ENCODE results near the gene MTCH2.

The MTCH2 gene

GRCh38 chr11:47587723-47588326 lies 54.5 kb downstream of the MTCH2 start:
- Histone ChIP-seq H3K27me3 (ENCODE audit: low read depth, low read length) (no peaks in the 10 kb centered on the region), H3K4me1 (ENCODE audit: low read length) (no peaks in the 10 kb centered on the region), H3K27ac (ENCODE audit: low read length) (no peak overlapping the region), H3K9me3 (ENCODE audit: insufficient read depth, low read length) (no peaks in the 10 kb centered on the region), H3K4me3 (ENCODE audit: low read length) (no peak overlapping the region), H3K9ac (ENCODE audit: low read length) (no peak overlapping the region), H2AFZ (ENCODE audit: low read depth, low read length) (no peak overlapping the region), H4K20me1 (ENCODE audit: insufficient read depth, low read length) (no peaks in the 10 kb centered on the region), H3K4me2 (ENCODE audit: low read length) (no peak overlapping the region), H3K79me2 (ENCODE audit: low read length) (no peaks in the 10 kb centered on the region), H3K36me3 (replicated peaks; ENCODE audit: low read depth, low read length) (peaks cover 16% of the 10 kb centered on the region)
- TF ChIP-seq CTCF (IDR thresholded peaks at IDR 0.05; ENCODE audit: low read depth, low read length): no peak
- TF ChIP-seq EZH2phosphoT487 (IDR thresholded peaks at IDR 0.05; ENCODE audit: low read depth): no peak

GRCh38 chr11:47587039-47587716 lies 55.2 kb downstream of the MTCH2 start:
- H3K9ac ChIP-seq (ENCODE audit: low read length): no peak overlapping the region
- no peaks in the 10 kb centered on the region for H3K79me2 ChIP-seq (ENCODE audit: low read length)
- no peak for TF ChIP-seq CTCF (IDR thresholded peaks at IDR 0.05; ENCODE audit: low read depth, low read length)
- no peak for TF ChIP-seq EZH2phosphoT487 (IDR thresholded peaks at IDR 0.05; ENCODE audit: low read depth)
- H3K27me3 ChIP-seq (ENCODE audit: low read depth, low read length): no peaks in the 10 kb centered on the region
- H3K4me3 ChIP-seq (ENCODE audit: low read length): no peak overlapping the region
- H3K27ac ChIP-seq (ENCODE audit: low read length): no peak overlapping the region
- no peaks in the 10 kb centered on the region for H3K9me3 ChIP-seq (ENCODE audit: insufficient read depth, low read length)
- H2AFZ ChIP-seq (ENCODE audit: low read depth, low read length): no peak overlapping the region
- H4K20me1 ChIP-seq (ENCODE audit: insufficient read depth, low read length): no peaks in the 10 kb centered on the region
- H3K4me2 ChIP-seq (ENCODE audit: low read length): no peak overlapping the region
- peaks cover 20% of the 10 kb centered on the region for H3K36me3 ChIP-seq (replicated peaks; ENCODE audit: low read depth, low read length)
- H3K4me1 ChIP-seq (ENCODE audit: low read length): no peaks in the 10 kb centered on the region

GRCh38 chr11:47586098-47586855 lies 56.1 kb downstream of the MTCH2 start, which contains the start of gene FAM180B:
Gene FAM180B, plus strand, starts transcription at chr11:47586678. Its CDS starts 91 bp downstream, at chr11:47586769.
- no peak within 1 kb of the TSS for H3K4me2 ChIP-seq (ENCODE audit: low read length)
- H4K20me1 ChIP-seq (ENCODE audit: insufficient read depth, low read length): no peaks in the 10 kb centered on the region
- TF ChIP-seq CTCF (IDR thresholded peaks at IDR 0.05; ENCODE audit: low read depth, low read length) (no peak), EZH2phosphoT487 (IDR thresholded peaks at IDR 0.05; ENCODE audit: low read depth) (no peak)
- no peak within 1 kb of the TSS for H3K4me3 ChIP-seq (ENCODE audit: low read length)
- H3K9me3 ChIP-seq (ENCODE audit: insufficient read depth, low read length): no peaks in the 10 kb centered on the region
- H3K9ac ChIP-seq (ENCODE audit: low read length): no peak within 1 kb of the TSS
- no peaks in the 10 kb centered on the region for H3K4me1 ChIP-seq (ENCODE audit: low read length)
- no peak within 1 kb of the TSS for H2AFZ ChIP-seq (ENCODE audit: low read depth, low read length)
- H3K79me2 ChIP-seq (ENCODE audit: low read length): no peaks in the 10 kb centered on the region
- H3K27ac ChIP-seq (ENCODE audit: low read length): no peak within 1 kb of the TSS
- H3K27me3 ChIP-seq (ENCODE audit: low read depth, low read length): no peaks in the 10 kb centered on the region
- H3K36me3 ChIP-seq (replicated peaks; ENCODE audit: low read depth, low read length): peaks cover 29% of the 10 kb centered on the region

GRCh38 chr11:47583844-47584243 lies 58.5 kb downstream of the MTCH2 start:
- H3K9ac ChIP-seq (ENCODE audit: low read length): no peak overlapping the region
- H3K79me2 ChIP-seq (ENCODE audit: low read length): peaks cover 21% of the 10 kb centered on the region
- H3K36me3 ChIP-seq (replicated peaks; ENCODE audit: low read depth, low read length): peaks cover 37% of the 10 kb centered on the region

More at GRCh38 chr11:47583844-47584243, 58.5 kb downstream of the MTCH2 start:
- H4K20me1 ChIP-seq (ENCODE audit: insufficient read depth, low read length): no peaks in the 10 kb centered on the region
- no peak overlapping the region for H3K4me3 ChIP-seq (ENCODE audit: low read length)
- no peaks in the 10 kb centered on the region for H3K27me3 ChIP-seq (ENCODE audit: low read depth, low read length)
- TF ChIP-seq CTCF (IDR thresholded peaks at IDR 0.05; ENCODE audit: low read depth, low read length) (no peak), EZH2phosphoT487 (IDR thresholded peaks at IDR 0.05; ENCODE audit: low read depth) (no peak)
- no peak overlapping the region for H3K27ac ChIP-seq (ENCODE audit: low read length)
- no peak overlapping the region for H2AFZ ChIP-seq (ENCODE audit: low read depth, low read length)
- no peaks in the 10 kb centered on the region for H3K9me3 ChIP-seq (ENCODE audit: insufficient read depth, low read length)
- no peak overlapping the region for H3K4me2 ChIP-seq (ENCODE audit: low read length)
- H3K4me1 ChIP-seq (ENCODE audit: low read length): peaks cover 9% of the 10 kb centered on the region

Data from OCI-LY3 (cell line).